Renal pelvis (tissue), 4 donors: Measurements from ENCODE around the gene STAG3. TPM values are rescaled to one million over a fixed set of nuclear protein-coding genes. Genes with fewer than 3 reads are reported as not detected.

ENCODE experiments used
- DNase-seq: peaks from one replicate; pipeline ENCODE4 v3.0.0-alpha.2; 2013
- polyA plus RNA-seq, 3 donors: library from polyadenylated mRNA; unstranded; fragments of 120-200 nt; gene quantifications; one replicate each; pipeline ENCODE4 v1.2.1, GENCODE V29; 2013; ENCODE audit not compliant: insufficient read length in 3 of 3

STAG3 gene
- polyA plus RNA-seq, 3 donors: 10.2 to 33.4 (median 30.1) TPM

- no peak for DNase-seq
Measured at GRCh38 chr7:100153708-100154535, 23.8 kb upstream of the STAG3 start.

GRCh38 chr7:100154651-100155491 lies 22.8 kb upstream of the STAG3 start:
- no peak for DNase-seq

GRCh38 chr7:100155553-100156317 lies 22.0 kb upstream of the STAG3 start:
- DNase-seq: no peak

- DNase-seq: no peak
Measured at GRCh38 chr7:100156331-100157068, 21.2 kb upstream of the STAG3 start.

GRCh38 chr7:100157069-100157333 lies 20.7 kb upstream of the STAG3 start:
- no peak for DNase-seq

- DNase-seq: no peak
Measured at GRCh38 chr7:100157334-100158228, 20.1 kb upstream of the STAG3 start.

- DNase-seq: peak; percentile 94
Measured at GRCh38 chr7:100158229-100159098, 19.3 kb upstream of the STAG3 start, which contains the start of gene TRAPPC14. TRAPPC14 (minus strand) TSS chr7:100158723; CDS start chr7:100158499, 224 bp downstream.

GRCh38 chr7:100159099-100159623 lies 18.6 kb upstream of the STAG3 start:
- no peak for DNase-seq

GRCh38 chr7:100160067-100160466 lies 17.7 kb upstream of the STAG3 start:
- DNase-seq: no peak

- DNase-seq: no peak
Measured at GRCh38 chr7:100163006-100163531, 14.6 kb upstream of the STAG3 start.

- no peak for DNase-seq
Measured at GRCh38 chr7:100163871-100164270, 13.8 kb upstream of the STAG3 start.

- no peak for DNase-seq
Measured at GRCh38 chr7:100166317-100166940, 11.3 kb upstream of the STAG3 start.

- DNase-seq: no peak
Measured at GRCh38 chr7:100166970-100167911, 10.5 kb upstream of the STAG3 start.

- DNase-seq: no peak
Measured at GRCh38 chr7:100167912-100168323, 9.8 kb upstream of the STAG3 start.

GRCh38 chr7:100169147-100169850 lies 8.4 kb upstream of the STAG3 start:
- DNase-seq: no peak

GRCh38 chr7:100170101-100170897 lies 7.4 kb upstream of the STAG3 start:
- no peak for DNase-seq
